LNCaP clone FGC (cell line): ENCODE data around the gene BRSK2.
"Not testable (repeated sequence)": the region's sequence is repeated elsewhere in the genome, so short reads cannot be mapped to it uniquely, and the experiment has no call there.

Experiments used
- DNase-seq: peaks from one replicate; pipeline ENCODE4 v3.0.0-alpha.2; 2011; ENCODE audit warnings: low read depth
- H3K4me3 ChIP-seq: 2 replicates; pipeline ENCODE4 v1.5.1; 2011; ENCODE audit warnings: mild to moderate bottlenecking, low read depth, low read length, control low read depth
- CTCF ChIP-seq: IDR thresholded peaks from 2 replicates; pipeline ENCODE4 v1.5.1; 2012; ENCODE audit warnings: mild to moderate bottlenecking; ENCODE audit not compliant: control insufficient read depth, insufficient read depth; ENCODE audit errors: extremely low read depth

The BRSK2 gene

GRCh38 chr11:1345737-1346513, 43.8 kb upstream of the BRSK2 start:
- H3K4me3 ChIP-seq, result no peak overlapping the region
- TF ChIP-seq CTCF, result no peak
- DNase-seq, result no peak

DNA sequence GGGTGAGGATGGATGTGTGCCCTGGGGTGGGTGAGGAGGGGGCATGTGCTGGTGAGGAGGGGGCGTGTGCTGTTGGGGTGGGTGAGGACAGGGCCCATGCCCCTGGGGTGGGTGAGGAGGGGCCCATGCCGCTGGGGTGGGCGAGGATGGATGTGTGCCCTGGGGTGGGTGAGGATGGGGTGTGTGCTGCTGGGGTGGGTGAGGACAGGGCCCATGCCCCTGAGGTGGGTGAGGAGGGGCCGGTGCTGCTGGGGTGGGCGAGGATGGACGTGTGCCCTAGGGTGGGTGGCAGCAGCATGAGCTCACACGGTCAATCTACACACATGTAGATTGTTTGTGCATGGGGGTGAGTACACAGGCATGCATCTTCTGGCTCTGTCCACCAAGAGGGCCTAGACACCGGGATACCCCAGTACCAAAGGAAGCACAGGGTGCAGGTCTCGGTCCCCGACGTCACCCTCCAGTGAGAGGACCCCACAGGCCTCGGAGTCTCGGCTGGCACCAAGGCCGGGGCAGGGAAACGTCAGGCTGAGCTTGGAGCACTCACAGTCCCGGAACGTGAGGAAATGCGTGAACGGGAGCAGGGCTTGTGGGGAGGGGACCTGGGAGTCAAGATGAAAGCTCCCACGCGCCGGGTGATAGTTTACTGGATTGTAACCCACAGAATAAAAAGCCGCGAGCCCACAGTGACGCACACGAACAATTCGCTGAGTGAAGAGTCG, 42.9 kb upstream of the BRSK2 start:
- no peak for TF ChIP-seq CTCF
- no peak for DNase-seq
- H3K4me3 ChIP-seq, result no peak overlapping the region

- H3K4me3 ChIP-seq, result not testable (repeated sequence)
These were observed 42.2 kb upstream of the BRSK2 start for GRCh38 chr11:1347411-1347999.

DNA sequence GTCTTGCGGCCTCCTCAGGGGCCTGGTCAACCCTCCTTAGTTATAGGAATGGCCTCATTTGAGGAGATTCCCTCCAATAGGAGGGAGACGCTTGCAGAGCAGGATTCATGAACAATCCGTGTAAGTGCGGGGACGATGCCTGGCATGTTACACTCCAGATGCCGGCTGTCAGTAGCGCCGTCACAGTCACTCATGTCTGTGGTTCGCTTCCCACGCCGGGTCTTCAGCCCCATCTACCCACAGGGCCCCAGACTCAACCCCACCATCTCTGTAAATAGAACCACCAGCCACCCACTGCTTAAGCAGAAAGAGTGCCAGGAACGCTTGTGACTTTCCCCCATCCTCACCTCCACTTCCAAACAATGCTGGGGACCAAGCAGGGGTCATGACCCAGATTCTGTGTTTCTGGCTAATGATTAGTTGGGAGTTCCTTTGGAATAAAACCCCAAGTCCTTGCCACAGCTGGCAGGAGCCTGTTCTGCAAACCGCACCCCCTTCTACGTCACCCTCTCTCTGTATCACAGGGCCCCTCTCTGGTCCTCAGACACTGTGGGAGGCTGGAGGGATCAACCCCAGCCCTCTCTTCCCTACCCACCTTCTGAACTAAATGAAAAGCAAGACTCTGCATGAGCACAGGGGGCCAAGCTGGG, 41.5 kb upstream of the BRSK2 start:
- DNase-seq, result no peak
- no peak overlapping the region for H3K4me3 ChIP-seq
- TF ChIP-seq CTCF, result no peak

More at GRCh38 chr11:1347411-1347999, 42.2 kb upstream of the BRSK2 start:
- DNase-seq, result not testable (repeated sequence)

DNA sequence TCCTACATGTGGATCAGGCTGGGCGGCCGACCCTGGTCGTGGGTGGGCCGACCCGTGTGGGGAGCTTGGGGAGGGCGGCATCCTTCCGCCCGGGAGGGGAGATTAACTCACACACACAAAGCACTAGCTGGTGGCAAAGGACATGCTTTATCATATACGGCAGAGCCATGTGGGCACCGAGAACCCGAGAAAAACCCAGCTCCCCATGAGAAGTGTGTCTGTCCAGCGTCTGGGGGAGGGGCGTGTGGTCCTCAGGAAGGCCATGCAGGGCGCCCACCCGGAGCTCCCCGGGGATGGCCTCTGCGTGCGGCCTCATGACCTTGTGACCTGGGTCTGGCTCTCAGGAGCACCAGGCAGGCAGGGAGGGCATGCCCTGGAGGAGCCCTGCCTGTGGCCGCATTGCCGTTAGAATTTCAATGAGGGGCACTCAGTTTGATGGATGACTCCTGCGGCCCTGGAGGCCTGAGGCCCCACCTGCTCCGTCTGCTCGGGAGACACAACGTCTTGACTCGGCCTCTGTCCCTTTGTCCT, 40.9 kb upstream of the BRSK2 start:
- no peak for DNase-seq
- H3K4me3 ChIP-seq, result no peak overlapping the region
- no peak for TF ChIP-seq CTCF

GRCh38 chr11:1349327-1350041, 40.2 kb upstream of the BRSK2 start:
- no peak overlapping the region for H3K4me3 ChIP-seq
- DNase-seq, result no peak
- TF ChIP-seq CTCF, result no peak
